Caco-2 (cell line): ENCODE data around the gene FCHSD2. TPM values are rescaled to one million over a fixed set of nuclear protein-coding genes. Genes with fewer than 3 reads are reported as not detected.

Experiments used
- BruUV-seq: library from RNA; stranded (reverse); fragments of 400-500 nt; replicated peaks from 2 replicates; lab custom pipeline; 2021; lab: Mats Ljungman, UMichigan
- CTCF ChIA-PET: fragments of 300-600 bp; sonication (Branson Sonifier 250); formaldehyde crosslinking; loops from one replicate; lab custom pipeline; 2022; ENCODE audit warnings: antibody characterized with exemption; lab: Charles Lee
- POLR2A ChIA-PET: fragments of 300-600 bp; sonication (Branson Sonifier 250); formaldehyde crosslinking; loops from one replicate; lab custom pipeline; 2022; ENCODE audit warnings: antibody characterized with exemption; lab: Charles Lee
- DNase-seq, 2 experiments: peaks; one replicate each; pipeline versions ENCODE4 v3.0.0 to v3.0.0-alpha.2; 2020 to 2022
- H3K27me3 ChIP-seq: replicated peaks from 2 replicates; pipeline ENCODE4 v1.6.0; 2011; ENCODE audit warnings: low read length; ENCODE audit not compliant: control insufficient read depth, insufficient read depth
- H3K36me3 ChIP-seq: 2 replicates; pipeline ENCODE4 v1.5.1; 2011; ENCODE audit warnings: low read length; ENCODE audit not compliant: control insufficient read depth, insufficient read depth
- H3K4me1 ChIP-seq: fragments of 250-450 bp; sonication (Bioruptor Pico); 2 replicates; pipeline ENCODE4 v1.5.1; 2020; ENCODE audit warnings: mild to moderate bottlenecking
- H3K4me3 ChIP-seq: 2 replicates; pipeline ENCODE4 v1.5.1; 2011; ENCODE audit warnings: low read depth, mild to moderate bottlenecking, control low read depth, low read length
- H3K9me3 ChIP-seq: fragments of 250-450 bp; sonication (Bioruptor Pico); 2 replicates; pipeline ENCODE4 v1.5.1; 2020; ENCODE audit warnings: mild to moderate bottlenecking, moderate library complexity
- H3K27ac Mint-ChIP-seq: one replicate; pipeline ENCODE4 v1.8.0; 2022; ENCODE audit warnings: mixed read lengths; ENCODE audit not compliant: unreplicated experiment
- H3K27me3 Mint-ChIP-seq: one replicate; pipeline ENCODE4 v1.8.0; 2022; ENCODE audit warnings: mixed read lengths; ENCODE audit not compliant: insufficient read depth, unreplicated experiment
- H3K36me3 Mint-ChIP-seq: one replicate; pipeline ENCODE4 v1.8.0; 2022; ENCODE audit warnings: mild to moderate bottlenecking, mixed read lengths; ENCODE audit not compliant: insufficient read depth, unreplicated experiment
- H3K4me1 Mint-ChIP-seq: one replicate; pipeline ENCODE4 v1.8.0; 2022; ENCODE audit warnings: low read depth, mixed read lengths; ENCODE audit not compliant: unreplicated experiment
- H3K4me3 Mint-ChIP-seq: one replicate; pipeline ENCODE4 v1.8.0; 2022; ENCODE audit warnings: mild to moderate bottlenecking, moderate library complexity, mixed read lengths; ENCODE audit not compliant: unreplicated experiment
- H3K9me3 Mint-ChIP-seq: one replicate; pipeline ENCODE4 v1.8.0; 2022; ENCODE audit warnings: mixed read lengths; ENCODE audit not compliant: unreplicated experiment
- intact Hi-C: fragments of 100-400 bp; cut with micrococcal nuclease; formaldehyde crosslinking; loops from one replicate; pipeline ENCODE4 v1.10.0; 2022; ENCODE audit not compliant: unreplicated experiment
- total RNA-seq: library from RNA; stranded (reverse); gene quantifications from 2 replicates; pipeline ENCODE4 v1.2.3, GENCODE V29; 2022
- TF ChIP-seq, protein P1 (sequence below), 2 experiments: fragments of 200-600 bp in 1 of 2; IDR thresholded peaks; 1 replicate in 1 of 2; 2 replicates in 1 of 2; pipeline versions ENCODE4 v1.5.1 to v1.8.0; 2011 to 2022; ENCODE audit warnings: antibody characterized with exemption in 1 of 2, control low read depth in 1 of 2, inconsistent platforms in 1 of 2, low read depth in 1 of 2, low read length in 1 of 2, mild to moderate bottlenecking in 1 of 2, moderate library complexity in 1 of 2; ENCODE audit not compliant: insufficient read depth in 1 of 2, severe bottlenecking in 1 of 2, unreplicated experiment in 1 of 2

FCHSD2 gene
- total RNA-seq, 1 experiment from 2014 or later, result 32.7 TPM

- TF ChIP-seq, protein P1, sequence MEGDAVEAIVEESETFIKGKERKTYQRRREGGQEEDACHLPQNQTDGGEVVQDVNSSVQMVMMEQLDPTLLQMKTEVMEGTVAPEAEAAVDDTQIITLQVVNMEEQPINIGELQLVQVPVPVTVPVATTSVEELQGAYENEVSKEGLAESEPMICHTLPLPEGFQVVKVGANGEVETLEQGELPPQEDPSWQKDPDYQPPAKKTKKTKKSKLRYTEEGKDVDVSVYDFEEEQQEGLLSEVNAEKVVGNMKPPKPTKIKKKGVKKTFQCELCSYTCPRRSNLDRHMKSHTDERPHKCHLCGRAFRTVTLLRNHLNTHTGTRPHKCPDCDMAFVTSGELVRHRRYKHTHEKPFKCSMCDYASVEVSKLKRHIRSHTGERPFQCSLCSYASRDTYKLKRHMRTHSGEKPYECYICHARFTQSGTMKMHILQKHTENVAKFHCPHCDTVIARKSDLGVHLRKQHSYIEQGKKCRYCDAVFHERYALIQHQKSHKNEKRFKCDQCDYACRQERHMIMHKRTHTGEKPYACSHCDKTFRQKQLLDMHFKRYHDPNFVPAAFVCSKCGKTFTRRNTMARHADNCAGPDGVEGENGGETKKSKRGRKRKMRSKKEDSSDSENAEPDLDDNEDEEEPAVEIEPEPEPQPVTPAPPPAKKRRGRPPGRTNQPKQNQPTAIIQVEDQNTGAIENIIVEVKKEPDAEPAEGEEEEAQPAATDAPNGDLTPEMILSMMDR (IDR thresholded peaks at IDR 0.05; ENCODE audit: insufficient read depth in 1 of 2, low read depth in 1 of 2, low read length in 1 of 2, severe bottlenecking in 1 of 2, unreplicated experiment in 1 of 2), result no peak
- no peaks in the 10 kb centered on the region for H3K27me3 Mint-ChIP-seq
- Histone ChIP-seq H3K4me3 (no peak overlapping the region), H3K36me3 (peaks cover 1% of the 10 kb centered on the region; the same call in 1 of the 2 replicates), H3K4me1 (no peaks in the 10 kb centered on the region), H3K9me3 (no peaks in the 10 kb centered on the region), H3K27me3 (no peaks in the 10 kb centered on the region)
- no peak overlapping the region for H3K4me3 Mint-ChIP-seq
- no peaks in the 10 kb centered on the region for H3K4me1 Mint-ChIP-seq
- H3K9me3 Mint-ChIP-seq, result no peaks in the 10 kb centered on the region
- no TSS peak for BruUV-seq
- CTCF ChIA-PET, result no interaction called here
- DNase-seq, result no peak
- H3K36me3 Mint-ChIP-seq, result no peaks in the 10 kb centered on the region
- POLR2A ChIA-PET, result interaction anchor here (0.6 kb wide), 1 partner anchor 257 kb away, joined by 4 read pairs; no protein-coding TSS in a partner anchor
- H3K27ac Mint-ChIP-seq, result no peak overlapping the region
- intact Hi-C loops, result no loop called here
Observed at GRCh38 chr11:72867970-72868369, 274.1 kb downstream of the FCHSD2 start.

GRCh38 chr11:72864702-72865655, 277.1 kb downstream of the FCHSD2 start:
- intact Hi-C loops, result no loop called here
- Mint-ChIP-seq H3K9me3 (no peaks in the 10 kb centered on the region), H3K4me1 (no peaks in the 10 kb centered on the region), H3K4me3 (no peak overlapping the region), H3K27me3 (no peaks in the 10 kb centered on the region), H3K27ac (no peak overlapping the region), H3K36me3 (no peaks in the 10 kb centered on the region)
- H3K36me3 ChIP-seq, result peaks cover 1% of the 10 kb centered on the region; the same call in 1 of the 2 replicates
- H3K4me3 ChIP-seq, result no peak overlapping the region
- no peaks in the 10 kb centered on the region for H3K27me3 ChIP-seq
- TF ChIP-seq, protein P1 (IDR thresholded peaks at IDR 0.05; ENCODE audit: insufficient read depth in 1 of 2, low read depth in 1 of 2, low read length in 1 of 2, severe bottlenecking in 1 of 2, unreplicated experiment in 1 of 2), result no peak
- ChIA-PET CTCF (interaction anchor here (0.7 kb wide), 1 partner anchor 43 kb away, joined by 3 read pairs; no protein-coding TSS in a partner anchor), POLR2A (no interaction called here)
- no peaks in the 10 kb centered on the region for H3K4me1 ChIP-seq
- BruUV-seq, result no TSS peak
- no peak for DNase-seq
- H3K9me3 ChIP-seq, result no peaks in the 10 kb centered on the region

DNA sequence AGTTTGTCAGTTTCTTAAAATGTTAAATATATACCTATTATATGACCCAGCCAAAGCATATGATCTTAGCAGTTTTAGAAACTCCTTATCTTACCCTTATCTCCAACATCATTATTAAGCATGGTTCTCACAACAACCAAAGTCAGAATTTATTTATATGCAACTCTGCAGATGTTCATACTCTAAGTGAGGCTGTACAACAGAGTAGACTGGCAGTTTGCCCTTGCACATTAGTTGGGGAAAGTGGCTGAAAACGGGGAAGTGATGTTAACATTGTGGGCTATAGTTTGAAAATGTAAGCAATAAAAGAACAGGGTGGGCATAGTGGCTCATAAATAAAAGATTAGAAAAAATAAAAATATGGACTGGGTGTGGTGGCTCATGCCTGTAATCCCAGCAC, 278.2 kb downstream of the FCHSD2 start:
- TF ChIP-seq, protein P1 (IDR thresholded peaks at IDR 0.05; ENCODE audit: insufficient read depth in 1 of 2, low read depth in 1 of 2, low read length in 1 of 2, severe bottlenecking in 1 of 2, unreplicated experiment in 1 of 2), result no peak
- peaks cover 1% of the 10 kb centered on the region; the same call in 1 of the 2 replicates for H3K36me3 ChIP-seq
- no peaks in the 10 kb centered on the region for H3K36me3 Mint-ChIP-seq
- no peak overlapping the region for H3K27ac Mint-ChIP-seq
- no peak for DNase-seq
- H3K4me1 ChIP-seq, result no peaks in the 10 kb centered on the region
- no TSS peak for BruUV-seq
- H3K9me3 Mint-ChIP-seq, result no peaks in the 10 kb centered on the region
- no peaks in the 10 kb centered on the region for H3K9me3 ChIP-seq
- no peaks in the 10 kb centered on the region for H3K27me3 ChIP-seq
- H3K4me1 Mint-ChIP-seq, result no peaks in the 10 kb centered on the region
- intact Hi-C loops, result no loop called here
- H3K27me3 Mint-ChIP-seq, result no peaks in the 10 kb centered on the region
- ChIA-PET POLR2A (no interaction called here), CTCF (no interaction called here)
- H3K4me3 ChIP-seq, result no peak overlapping the region
- no peak overlapping the region for H3K4me3 Mint-ChIP-seq
